Ascending aorta (tissue), 2 donors: ENCODE results near the gene METTL4. TPM values are rescaled to one million over a fixed set of nuclear protein-coding genes. Genes with fewer than 3 reads are reported as not detected.
"Not testable (repeated sequence)": the region's sequence is repeated elsewhere in the genome, so short reads cannot be mapped to it uniquely, and the experiment has no call there.

Experiments used
- DNase-seq, 2 donors: peaks; one replicate each; pipeline ENCODE4 v3.0.0-alpha.2; 2019; ENCODE audit warnings: low spot score in 2 of 2
- H3K27ac ChIP-seq, 2 donors: fragments of 200-600 bp; sonication (generic); one replicate each; pipeline ENCODE4 v1.5.1; 2016 to 2017; ENCODE audit warnings: mild to moderate bottlenecking in 1 of 2
- H3K27me3 ChIP-seq: fragments of 200-600 bp; sonication (generic); one replicate; pipeline ENCODE4 v1.5.1; 2017
- H3K36me3 ChIP-seq, 2 donors: fragments of 200-600 bp; sonication (generic); one replicate each; pipeline ENCODE4 v1.5.1; 2016
- H3K4me1 ChIP-seq, 2 donors: fragments of 200-600 bp; sonication (generic); one replicate each; pipeline ENCODE4 v1.5.1; 2016 to 2017; ENCODE audit warnings: mild to moderate bottlenecking in 1 of 2
- H3K4me3 ChIP-seq, 2 donors: fragments of 200-600 bp; sonication (generic); one replicate each; pipeline ENCODE4 v1.5.1; 2016 to 2017; ENCODE audit warnings: mild to moderate bottlenecking in 1 of 2
- H3K9me3 ChIP-seq, 2 donors: fragments of 200-600 bp; sonication (generic); one replicate each; pipeline ENCODE4 v1.5.1; 2016
- intact Hi-C: fragments of 100-400 bp; cut with DNase I; formaldehyde crosslinking; loops from one replicate; pipeline ENCODE4 v1.15.1; 2023
- total RNA-seq: library from RNA; depleted of rRNA; stranded (reverse); fragments of >200 nt; gene quantifications from one replicate; pipeline ENCODE4 v1.1.0, GENCODE V29; 2016
- TF ChIP-seq, protein P1 (sequence below), 3 experiments: fragments of 200-600 bp in 2 of 3; fragments of 450-650 bp in 1 of 3; sonication (generic) in 2 of 3; IDR thresholded peaks; one replicate each; pipeline ENCODE4 v1.5.1; 2016 to 2019; ENCODE audit warnings: antibody characterized with exemption in 3 of 3, mild to moderate bottlenecking in 1 of 3, moderate library complexity in 1 of 3

Gene METTL4
- total RNA-seq, 1 donor from 2014 or later: not detected

DNA sequence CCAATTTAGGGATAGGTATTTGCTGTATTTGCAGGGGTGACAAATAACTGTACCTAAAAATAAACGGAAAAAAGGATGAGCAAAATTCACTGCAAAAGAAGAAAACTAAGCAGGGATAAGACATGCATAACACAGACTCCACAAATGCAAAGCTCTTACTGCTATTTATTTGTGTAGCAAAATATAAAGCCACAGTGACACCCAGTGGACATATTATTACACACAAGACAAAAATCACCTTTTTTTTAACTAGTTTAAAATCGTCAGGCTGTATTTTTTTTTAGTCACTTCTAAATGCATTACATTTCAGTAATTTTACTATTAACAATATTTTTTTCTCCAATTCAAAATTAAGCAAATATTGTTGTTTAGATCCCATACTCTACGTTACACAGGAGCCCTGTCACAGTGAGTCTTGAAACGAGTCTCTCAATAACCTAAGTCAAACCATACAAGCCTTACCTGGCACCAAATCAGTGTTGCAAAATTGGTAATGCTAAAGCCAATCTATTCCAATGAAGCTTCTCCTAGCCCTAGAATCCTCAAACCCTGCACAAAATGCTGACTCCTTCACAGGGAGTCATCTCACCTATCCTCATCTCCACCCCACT, 23.7 kb downstream of the METTL4 start:
- DNase-seq: no peak
- TF ChIP-seq, protein P1, sequence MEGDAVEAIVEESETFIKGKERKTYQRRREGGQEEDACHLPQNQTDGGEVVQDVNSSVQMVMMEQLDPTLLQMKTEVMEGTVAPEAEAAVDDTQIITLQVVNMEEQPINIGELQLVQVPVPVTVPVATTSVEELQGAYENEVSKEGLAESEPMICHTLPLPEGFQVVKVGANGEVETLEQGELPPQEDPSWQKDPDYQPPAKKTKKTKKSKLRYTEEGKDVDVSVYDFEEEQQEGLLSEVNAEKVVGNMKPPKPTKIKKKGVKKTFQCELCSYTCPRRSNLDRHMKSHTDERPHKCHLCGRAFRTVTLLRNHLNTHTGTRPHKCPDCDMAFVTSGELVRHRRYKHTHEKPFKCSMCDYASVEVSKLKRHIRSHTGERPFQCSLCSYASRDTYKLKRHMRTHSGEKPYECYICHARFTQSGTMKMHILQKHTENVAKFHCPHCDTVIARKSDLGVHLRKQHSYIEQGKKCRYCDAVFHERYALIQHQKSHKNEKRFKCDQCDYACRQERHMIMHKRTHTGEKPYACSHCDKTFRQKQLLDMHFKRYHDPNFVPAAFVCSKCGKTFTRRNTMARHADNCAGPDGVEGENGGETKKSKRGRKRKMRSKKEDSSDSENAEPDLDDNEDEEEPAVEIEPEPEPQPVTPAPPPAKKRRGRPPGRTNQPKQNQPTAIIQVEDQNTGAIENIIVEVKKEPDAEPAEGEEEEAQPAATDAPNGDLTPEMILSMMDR (IDR thresholded peaks at IDR 0.05): peak; percentile 18 to 57 (median 34)
- intact Hi-C loops: loop anchor here (2.0 to 10.0 kb wide), 3 partner anchors 211 to 1683 kb away; no protein-coding TSS in a partner anchor
- Histone ChIP-seq H3K9me3 (no peaks in the 10 kb centered on the region), H3K27me3 (no peaks in the 10 kb centered on the region), H3K4me1 (no peaks in the 10 kb centered on the region), H3K27ac (no peak overlapping the region), H3K4me3 (no peak overlapping the region), H3K36me3 (peaks cover 4 to 5% of the 10 kb centered on the region in 2 donors)

DNA sequence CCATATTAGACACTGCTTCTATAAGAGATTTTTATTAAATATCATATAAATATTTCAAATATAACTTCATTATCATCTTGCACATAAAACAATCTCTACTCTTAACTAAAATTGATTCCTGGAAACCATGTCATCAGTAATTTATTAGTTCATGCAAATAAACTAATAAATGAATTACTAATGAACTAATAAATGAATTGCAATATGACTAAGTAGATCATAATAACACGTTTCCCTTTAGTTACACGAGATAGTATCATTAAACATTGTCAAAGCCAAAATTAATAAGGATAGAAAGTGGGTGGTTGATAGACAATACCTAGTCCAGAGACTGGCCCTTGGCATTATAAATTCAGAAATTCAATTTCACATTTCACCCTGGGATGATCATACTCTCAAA, 26.1 kb downstream of the METTL4 start:
- no peak overlapping the region for H3K4me3 ChIP-seq
- DNase-seq: no peak
- intact Hi-C loops: loop anchor here (10.0 kb wide), 2 partner anchors 960 to 1680 kb away; no protein-coding TSS in a partner anchor
- no peak overlapping the region for H3K27ac ChIP-seq
- H3K9me3 ChIP-seq: no peaks in the 10 kb centered on the region
- no peaks in the 10 kb centered on the region for H3K27me3 ChIP-seq
- H3K4me1 ChIP-seq: no peaks in the 10 kb centered on the region
- TF ChIP-seq, protein P1 (IDR thresholded peaks at IDR 0.05): no peak
- H3K36me3 ChIP-seq: peaks cover 0 to 5% of the 10 kb centered on the region in 2 donors

DNA sequence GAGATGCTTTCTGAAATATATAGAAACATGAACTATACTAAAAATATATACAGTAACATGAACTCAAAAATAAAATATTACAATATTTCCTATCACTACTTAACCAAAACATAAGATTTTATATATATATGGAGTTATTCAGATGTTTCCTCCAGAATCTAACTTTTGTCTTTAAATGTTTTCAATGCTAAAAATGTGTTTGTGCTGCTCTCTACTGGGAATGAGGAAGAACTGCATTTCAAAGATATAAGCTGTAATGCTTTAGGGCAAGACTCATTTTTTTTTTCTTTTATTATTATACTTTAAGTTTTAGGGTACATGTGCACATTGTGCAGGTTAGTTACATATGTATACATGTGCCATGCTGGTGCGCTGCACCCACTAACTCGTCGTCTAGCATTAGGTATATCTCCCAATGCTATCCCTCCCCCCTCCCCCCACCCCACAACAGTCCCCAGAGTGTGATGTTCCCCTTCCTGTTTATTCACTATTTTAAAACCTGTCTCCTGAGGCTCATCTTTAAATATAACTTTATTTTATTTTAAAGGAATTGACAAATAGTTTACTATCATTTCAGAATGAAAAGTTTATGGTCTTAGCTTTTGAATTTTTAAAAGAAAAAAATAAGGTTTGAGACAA, 29.3 kb downstream of the METTL4 start:
- H3K27ac ChIP-seq, H3K36me3 ChIP-seq, H3K4me1 ChIP-seq, DNase-seq, H3K27me3 ChIP-seq, H3K9me3 ChIP-seq, H3K4me3 ChIP-seq: not testable (repeated sequence)
- TF ChIP-seq, protein P1 (IDR thresholded peaks at IDR 0.05): peak; percentile 33 to 60 (median 49)
- intact Hi-C loops: loop anchor here (10.0 kb wide), 2 partner anchors 957 to 1677 kb away; no protein-coding TSS in a partner anchor

DNA sequence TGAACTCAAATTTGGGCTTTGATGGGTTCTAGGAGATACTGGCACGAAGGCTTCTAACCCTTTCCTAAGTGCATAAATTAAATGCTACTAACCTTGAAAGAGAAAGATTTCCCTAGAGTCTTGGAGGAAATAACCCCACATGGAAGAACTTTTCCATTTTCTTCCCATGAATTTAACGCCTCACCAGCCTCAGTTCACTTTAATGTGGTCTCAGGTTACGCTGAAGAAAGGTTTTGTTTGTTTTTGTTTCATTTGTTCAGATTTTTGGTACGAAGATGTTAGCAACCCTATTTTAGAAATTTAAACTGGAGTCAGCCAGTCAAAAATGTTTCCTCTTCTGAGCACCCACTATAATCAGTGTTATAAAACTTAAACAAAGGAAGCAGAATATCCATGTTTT, 30.7 kb downstream of the METTL4 start:
- H3K4me3 ChIP-seq: no peak overlapping the region
- intact Hi-C loops: loop anchor here (10.0 kb wide), 2 partner anchors 956 to 1676 kb away; no protein-coding TSS in a partner anchor
- H3K27me3 ChIP-seq: no peaks in the 10 kb centered on the region
- H3K36me3 ChIP-seq: no peaks in the 10 kb centered on the region
- H3K27ac ChIP-seq: no peak overlapping the region
- no peaks in the 10 kb centered on the region for H3K4me1 ChIP-seq
- DNase-seq: no peak
- TF ChIP-seq, protein P1 (IDR thresholded peaks at IDR 0.05): no peak
- H3K9me3 ChIP-seq: no peaks in the 10 kb centered on the region

DNA sequence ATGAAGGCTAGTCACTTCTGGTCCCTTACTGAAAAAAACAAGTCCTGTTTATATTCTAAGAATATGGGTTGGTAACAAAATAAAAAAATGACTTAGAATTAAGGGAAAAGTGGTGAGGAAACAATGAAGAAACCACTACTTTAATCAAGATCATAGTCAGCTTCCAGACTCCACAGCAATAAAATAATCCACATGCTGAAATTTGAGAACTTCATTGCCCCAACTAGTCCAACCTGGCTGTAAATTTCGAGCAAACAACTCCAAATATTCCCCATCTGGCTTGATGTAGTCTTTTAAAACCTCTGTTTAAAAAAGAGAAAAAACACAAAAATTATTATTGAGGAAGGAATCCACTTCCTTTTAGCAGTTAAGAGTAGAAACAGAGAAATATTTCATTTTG, 32.5 kb downstream of the METTL4 start:
- H3K36me3 ChIP-seq: no peaks in the 10 kb centered on the region
- no peaks in the 10 kb centered on the region for H3K4me1 ChIP-seq
- no peak overlapping the region for H3K4me3 ChIP-seq
- H3K9me3 ChIP-seq: no peaks in the 10 kb centered on the region
- TF ChIP-seq, protein P1 (IDR thresholded peaks at IDR 0.05): no peak
- intact Hi-C loops: no loop called here
- H3K27me3 ChIP-seq: no peaks in the 10 kb centered on the region
- H3K27ac ChIP-seq: no peak overlapping the region
- no peak for DNase-seq
